Karpas-422 (cell line): Measurements from ENCODE around the gene TNFRSF12A. TPM values are rescaled to one million over a fixed set of nuclear protein-coding genes. Genes with fewer than 3 reads are reported as not detected.

Source experiments
- DNase-seq: peaks from one replicate; pipeline ENCODE4 v3.0.0-alpha.2; 2015
- H2AFZ ChIP-seq: fragments of 200-600 bp; sonication (generic); 2 replicates; pipeline ENCODE4 v1.6.1; 2014; ENCODE audit warnings: antibody characterized with exemption, low read length, mixed read lengths
- H3K27ac ChIP-seq: fragments of 200-600 bp; sonication (generic); 2 replicates; pipeline ENCODE4 v1.5.1; 2014; ENCODE audit warnings: mild to moderate bottlenecking, low read length, moderate library complexity
- H3K27me3 ChIP-seq: fragments of 200-600 bp; sonication (generic); 2 replicates; pipeline ENCODE4 v1.6.1; 2014; ENCODE audit warnings: low read length, mixed read lengths
- H3K36me3 ChIP-seq: fragments of 200-600 bp; sonication (generic); 2 replicates; pipeline ENCODE4 v1.6.1; 2014; ENCODE audit warnings: low read length, mixed read lengths; ENCODE audit not compliant: insufficient read depth
- H3K4me1 ChIP-seq: fragments of 200-600 bp; sonication (generic); 2 replicates; pipeline ENCODE4 v1.6.1; 2014; ENCODE audit warnings: mild to moderate bottlenecking, low read length, mixed read lengths
- H3K4me2 ChIP-seq: fragments of 200-600 bp; sonication (generic); 2 replicates; pipeline ENCODE4 v1.6.1; 2014; ENCODE audit warnings: low read length, low read depth, mild to moderate bottlenecking; ENCODE audit not compliant: poor library complexity, severe bottlenecking
- H3K4me3 ChIP-seq: fragments of 200-600 bp; sonication (generic); 2 replicates; pipeline ENCODE4 v1.5.1; 2014; ENCODE audit warnings: mild to moderate bottlenecking, antibody characterized with exemption, low read length, mixed read lengths
- H3K79me2 ChIP-seq: fragments of 200-600 bp; sonication (generic); 2 replicates; pipeline ENCODE4 v1.6.1; 2014; ENCODE audit warnings: mild to moderate bottlenecking, low read length, mixed read lengths
- H3K9ac ChIP-seq: fragments of 200-600 bp; sonication (generic); 2 replicates; pipeline ENCODE4 v1.6.0; 2014; ENCODE audit warnings: low read length
- H3K9me2 ChIP-seq: fragments of 200-600 bp; sonication (generic), shearing (Covaris generic); replicated peaks from 2 replicates; pipeline ENCODE4 v1.6.0; 2014; ENCODE audit warnings: mild to moderate bottlenecking, low read length, moderate library complexity; ENCODE audit not compliant: insufficient read depth
- H3K9me3 ChIP-seq: fragments of 300-700, 200-600 bp; sonication (generic); 2 replicates; pipeline ENCODE4 v1.6.1; 2014; ENCODE audit warnings: low read length, mixed read lengths
- H4K20me1 ChIP-seq: fragments of 200-600 bp; sonication (generic); 2 replicates; pipeline ENCODE4 v1.6.1; 2014; ENCODE audit warnings: mild to moderate bottlenecking, antibody characterized with exemption, low read length, low read depth; ENCODE audit not compliant: insufficient read depth
- total RNA-seq: library from RNA; depleted of rRNA; stranded (reverse); fragments of >200 nt; shearing (Covaris generic); gene quantifications from 2 replicates; pipeline ENCODE4 v1.2.3, GENCODE V29; 2014; ENCODE audit warnings: low replicate concordance

TNFRSF12A gene
- total RNA-seq, 1 experiment from 2014 or later: 9.4 TPM

DNA sequence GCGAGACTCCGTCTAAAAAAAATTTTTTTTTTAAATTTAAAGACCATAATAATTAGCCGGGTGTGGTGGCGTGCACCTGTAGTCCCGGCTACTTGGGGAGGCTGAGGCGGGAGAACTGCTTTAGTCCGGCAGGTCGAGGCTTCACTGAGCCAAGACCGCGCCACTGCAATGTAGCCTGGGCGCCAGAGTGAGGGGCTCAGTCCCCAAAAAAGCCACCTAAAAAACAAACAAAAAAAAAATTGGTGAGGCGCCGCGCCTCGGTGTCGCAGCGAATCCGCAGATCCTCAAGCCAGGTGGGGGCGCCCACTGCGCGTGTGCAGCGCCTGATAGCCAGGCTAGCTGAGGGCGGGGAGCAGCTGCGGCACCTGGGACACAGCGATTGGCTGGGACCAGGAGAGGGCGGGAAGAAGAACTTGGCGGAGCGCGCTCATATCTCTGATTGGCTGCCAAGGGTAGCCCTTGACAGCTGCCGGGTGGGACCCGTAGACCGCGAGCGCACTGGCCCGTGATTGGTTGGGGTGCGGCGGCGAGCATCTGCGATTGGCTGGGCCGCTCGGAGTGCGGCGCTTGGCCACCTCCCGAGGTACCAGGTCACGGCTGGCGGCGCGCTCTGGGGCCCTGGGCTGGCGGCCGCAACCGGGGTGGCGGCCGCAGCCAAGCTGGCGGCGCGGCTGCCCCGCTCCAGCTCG lies 16.4 kb upstream of the TNFRSF12A start:
- Histone ChIP-seq H3K4me2 (no peak overlapping the region), H3K9me3 (no peaks in the 10 kb centered on the region), H3K27me3 (no peaks in the 10 kb centered on the region), H3K4me3 (no peak overlapping the region), H2AFZ (no peak overlapping the region), H4K20me1 (no peaks in the 10 kb centered on the region), H3K36me3 (no peaks in the 10 kb centered on the region), H3K27ac (no peak overlapping the region), H3K79me2 (no peaks in the 10 kb centered on the region), H3K9me2 (no peaks in the 10 kb centered on the region), H3K4me1 (peaks cover 3% of the 10 kb centered on the region), H3K9ac (no peak overlapping the region)
- peak; percentile 100 for DNase-seq

DNA sequence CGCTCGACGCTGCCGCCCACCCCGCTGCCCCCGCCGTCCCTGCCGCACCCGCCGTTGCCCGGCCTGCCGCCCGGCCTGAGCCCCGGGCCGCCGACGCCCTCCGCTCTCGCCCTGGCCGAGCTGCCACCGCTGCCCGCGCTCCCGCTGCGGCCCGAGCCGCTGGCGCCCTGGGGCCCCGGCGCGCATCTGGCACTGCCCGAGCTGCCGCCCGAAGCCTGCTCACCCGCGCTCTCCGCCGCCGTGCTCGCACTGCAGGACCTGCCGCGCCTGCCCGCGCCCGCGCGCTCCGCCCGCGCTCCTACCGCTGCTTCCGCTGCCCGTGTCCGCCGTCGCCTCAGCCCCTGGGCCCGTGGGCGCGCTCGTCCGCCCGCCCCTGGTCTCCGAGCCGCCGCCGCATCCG lies 15.8 kb upstream of the TNFRSF12A start:
- no peak for DNase-seq
- no peak overlapping the region for H3K4me3 ChIP-seq
- H3K27ac ChIP-seq: no peak overlapping the region
- H2AFZ ChIP-seq: no peak overlapping the region
- no peaks in the 10 kb centered on the region for H3K79me2 ChIP-seq
- no peaks in the 10 kb centered on the region for H4K20me1 ChIP-seq
- H3K27me3 ChIP-seq: no peaks in the 10 kb centered on the region
- no peaks in the 10 kb centered on the region for H3K9me2 ChIP-seq
- no peak overlapping the region for H3K4me2 ChIP-seq
- H3K36me3 ChIP-seq: no peaks in the 10 kb centered on the region
- no peaks in the 10 kb centered on the region for H3K9me3 ChIP-seq
- peaks cover 3% of the 10 kb centered on the region for H3K4me1 ChIP-seq
- no peak overlapping the region for H3K9ac ChIP-seq

DNA sequence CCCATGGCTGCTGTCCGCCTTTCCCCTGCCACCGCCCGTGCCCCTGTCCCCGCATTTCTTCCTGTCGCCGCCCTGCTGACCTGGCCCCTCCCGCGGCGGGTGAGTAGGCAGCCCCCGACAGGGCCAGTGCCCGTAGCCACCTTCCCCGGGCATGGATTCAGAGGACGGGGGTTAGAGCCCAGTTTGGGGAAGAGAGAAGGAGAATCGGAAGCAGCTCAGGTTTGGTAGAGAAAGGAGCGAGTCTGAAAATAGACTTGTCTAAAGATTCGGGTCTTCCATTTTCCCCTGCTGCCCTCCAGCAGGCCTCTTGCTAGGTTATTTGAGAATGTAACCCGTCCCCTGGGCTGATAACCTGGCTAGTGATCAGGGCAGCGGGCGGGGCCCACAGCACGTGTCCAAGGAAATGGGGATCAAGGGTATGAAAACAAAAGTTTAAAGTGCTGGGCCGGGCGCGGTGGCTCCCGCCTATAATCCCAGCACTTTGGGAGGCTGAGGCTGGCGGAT lies 15.3 kb upstream of the TNFRSF12A start:
- no peaks in the 10 kb centered on the region for H3K9me2 ChIP-seq
- no peak for DNase-seq
- H3K9me3 ChIP-seq: no peaks in the 10 kb centered on the region
- H3K79me2 ChIP-seq: no peaks in the 10 kb centered on the region
- H4K20me1 ChIP-seq: no peaks in the 10 kb centered on the region
- H3K4me3 ChIP-seq: 0 out of 2 replicates have a peak overlapping the region, but pooled peaks have one; percentile 22
- H3K27ac ChIP-seq: no peak overlapping the region
- no peak overlapping the region for H3K9ac ChIP-seq
- H3K4me2 ChIP-seq: peak overlapping the region; percentile 42
- no peaks in the 10 kb centered on the region for H3K36me3 ChIP-seq
- no peaks in the 10 kb centered on the region for H3K27me3 ChIP-seq
- peaks cover 3% of the 10 kb centered on the region for H3K4me1 ChIP-seq
- H2AFZ ChIP-seq: no peak overlapping the region

DNA sequence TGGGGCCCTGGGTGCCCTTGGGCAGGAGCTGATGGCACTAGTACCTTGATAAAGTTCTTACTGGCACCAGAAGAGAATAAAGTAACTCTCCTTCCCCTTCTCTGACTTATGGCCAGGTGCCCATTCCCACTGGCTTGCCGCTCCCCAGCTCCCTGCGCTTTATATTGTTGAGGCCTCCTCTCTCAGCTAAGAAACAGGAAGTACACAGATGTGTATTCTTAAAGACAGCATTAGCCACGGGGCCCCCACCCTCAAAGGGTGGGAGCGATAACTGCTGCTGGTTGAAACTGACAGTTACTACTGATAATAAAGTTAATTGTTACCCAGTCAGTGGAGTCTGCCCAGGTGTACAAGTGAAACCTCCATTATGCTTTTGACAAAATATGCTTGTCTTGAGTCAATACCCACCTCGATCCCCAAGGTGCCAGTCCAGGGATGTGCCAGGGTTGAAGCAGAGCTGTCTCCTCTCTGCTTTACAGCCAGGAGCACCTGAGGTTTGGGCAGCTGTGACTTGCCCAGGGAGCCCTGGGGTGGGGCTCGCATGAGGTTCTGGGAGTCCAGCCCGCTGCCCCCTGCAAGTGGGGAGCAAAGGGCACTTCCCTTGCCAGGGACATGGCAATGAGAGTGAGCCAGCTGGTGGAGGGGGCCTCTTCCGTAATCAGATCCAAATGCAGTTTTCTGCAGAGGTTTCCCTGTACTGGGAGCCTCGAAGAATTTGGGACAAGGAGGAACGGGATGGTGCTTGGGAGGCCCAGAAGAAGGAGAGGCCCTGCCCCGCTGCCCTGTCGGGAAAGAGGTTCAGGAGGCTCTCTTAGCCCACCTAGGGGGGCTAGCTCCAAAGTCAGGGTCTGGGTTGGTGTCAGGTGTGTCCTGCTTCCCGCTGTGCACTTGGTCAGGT lies 12.9 kb upstream of the TNFRSF12A start:
- Histone ChIP-seq H3K79me2 (no peaks in the 10 kb centered on the region), H3K4me3 (no peak overlapping the region), H3K9me3 (no peaks in the 10 kb centered on the region), H3K27me3 (no peaks in the 10 kb centered on the region), H3K4me1 (peaks cover 3% of the 10 kb centered on the region), H3K27ac (no peak overlapping the region), H2AFZ (no peak overlapping the region), H3K9ac (no peak overlapping the region), H3K9me2 (no peaks in the 10 kb centered on the region), H3K4me2 (no peak overlapping the region), H4K20me1 (no peaks in the 10 kb centered on the region), H3K36me3 (no peaks in the 10 kb centered on the region)
- DNase-seq: no peak

DNA sequence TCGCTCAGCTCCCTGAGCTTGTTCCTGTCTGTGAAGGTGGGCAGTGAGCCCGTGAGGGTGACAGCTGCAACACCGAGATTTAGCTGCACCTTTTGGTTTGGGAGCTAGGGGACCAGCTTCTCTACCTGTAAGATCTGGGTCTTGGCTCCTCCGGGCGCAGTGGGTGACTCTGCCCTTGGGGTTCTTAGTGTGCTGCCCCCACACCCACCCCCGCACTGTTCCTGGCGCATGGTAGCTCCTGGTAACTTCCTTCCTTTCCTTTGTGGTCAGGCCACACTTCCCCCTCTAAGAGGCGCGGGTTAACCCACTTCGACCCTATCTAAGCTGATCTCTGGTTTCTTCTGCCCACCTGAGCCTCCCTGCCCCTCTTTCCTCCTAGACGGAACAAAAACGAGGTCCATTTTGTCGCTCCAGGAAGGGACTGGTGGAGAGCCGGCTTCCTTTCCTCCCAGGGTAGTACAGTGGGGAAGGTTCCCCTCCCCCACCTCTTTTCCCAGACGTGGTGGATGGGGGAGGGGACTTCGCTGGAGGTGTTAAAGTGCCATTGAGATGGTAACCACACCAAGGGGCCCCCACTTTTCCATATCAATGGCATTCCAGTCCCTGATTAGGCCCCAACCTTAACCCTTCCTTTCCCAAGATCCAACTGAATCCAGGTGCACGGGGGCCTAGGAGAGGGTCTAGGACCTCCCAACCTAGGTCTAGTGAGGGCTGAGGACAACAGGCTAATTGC lies 12.0 kb upstream of the TNFRSF12A start:
- Histone ChIP-seq H3K9me2 (no peaks in the 10 kb centered on the region), H4K20me1 (no peaks in the 10 kb centered on the region), H3K4me2 (no peak overlapping the region), H3K9me3 (no peaks in the 10 kb centered on the region), H3K27ac (no peak overlapping the region), H2AFZ (no peak overlapping the region), H3K4me1 (peaks cover 3% of the 10 kb centered on the region), H3K27me3 (no peaks in the 10 kb centered on the region), H3K4me3 (no peak overlapping the region), H3K79me2 (no peaks in the 10 kb centered on the region), H3K36me3 (no peaks in the 10 kb centered on the region), H3K9ac (no peak overlapping the region)
- no peak for DNase-seq

DNA sequence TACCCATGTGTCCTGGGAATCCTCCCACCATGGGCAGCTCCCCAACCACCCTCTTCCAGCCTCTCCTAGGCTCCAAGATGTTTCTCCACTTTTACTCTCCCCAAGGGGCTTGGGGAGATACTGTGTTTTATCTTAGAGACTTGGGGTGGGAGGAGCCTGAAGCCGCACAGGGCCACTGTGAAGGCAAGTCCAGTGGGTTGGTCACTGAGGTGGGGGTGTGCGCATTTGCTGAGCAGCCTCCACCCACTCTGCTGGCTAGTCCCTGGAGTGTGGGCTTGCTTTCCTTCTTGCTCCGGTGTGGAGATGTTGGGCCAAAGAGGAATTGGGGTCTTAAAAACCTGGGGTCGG lies 11.5 kb upstream of the TNFRSF12A start:
- H3K27me3 ChIP-seq: no peaks in the 10 kb centered on the region
- H3K4me1 ChIP-seq: peaks cover 3% of the 10 kb centered on the region
- no peak for DNase-seq
- H2AFZ ChIP-seq: no peak overlapping the region
- no peaks in the 10 kb centered on the region for H4K20me1 ChIP-seq
- H3K36me3 ChIP-seq: no peaks in the 10 kb centered on the region
- no peak overlapping the region for H3K4me3 ChIP-seq
- no peak overlapping the region for H3K4me2 ChIP-seq
- H3K9me3 ChIP-seq: no peaks in the 10 kb centered on the region
- no peaks in the 10 kb centered on the region for H3K79me2 ChIP-seq
- H3K9me2 ChIP-seq: no peaks in the 10 kb centered on the region
- no peak overlapping the region for H3K27ac ChIP-seq
- H3K9ac ChIP-seq: no peak overlapping the region

DNA sequence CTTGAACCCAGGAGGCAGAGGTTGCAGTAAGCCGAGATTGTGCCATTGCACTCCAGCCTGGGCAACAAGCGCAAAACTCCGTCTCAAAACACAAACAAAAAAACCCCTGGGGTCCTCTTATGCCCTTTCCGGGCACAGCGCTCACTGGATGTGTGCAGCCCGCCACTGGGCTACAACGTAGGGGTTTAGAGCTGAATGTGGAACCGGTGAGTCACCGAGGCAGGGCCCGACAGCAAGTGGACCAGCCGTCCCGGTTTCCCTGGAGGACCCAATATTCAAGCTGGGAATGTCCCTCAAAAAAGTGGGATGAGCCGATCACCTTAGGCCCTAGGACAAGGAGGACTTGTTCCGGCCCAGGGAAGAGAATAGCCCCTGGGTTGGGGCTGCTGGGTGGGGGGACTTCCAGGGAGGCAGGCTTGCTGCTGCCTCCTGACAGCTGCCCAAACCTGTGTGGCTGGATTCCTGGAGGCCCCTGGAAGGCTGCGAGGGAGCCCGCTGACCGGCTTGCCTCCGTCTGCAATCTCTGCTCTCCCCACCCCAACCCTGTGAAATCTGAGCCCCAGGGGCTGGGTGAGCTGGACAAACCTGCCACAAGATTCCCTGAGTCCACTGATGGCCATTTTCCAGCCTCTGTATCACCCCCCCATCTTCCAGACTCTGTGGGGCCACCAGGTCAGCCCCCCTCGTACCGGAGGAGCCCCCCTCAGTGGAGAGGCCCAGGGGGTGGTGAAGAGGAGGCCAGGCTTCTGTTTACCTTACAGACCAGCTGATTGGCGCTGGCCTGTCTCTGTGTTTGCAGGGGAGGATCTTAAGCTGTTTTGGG lies 10.4 kb upstream of the TNFRSF12A start:
- Histone ChIP-seq H3K27ac (no peak overlapping the region), H3K9ac (no peak overlapping the region), H3K36me3 (no peaks in the 10 kb centered on the region), H4K20me1 (no peaks in the 10 kb centered on the region), H3K4me1 (peaks cover 2% of the 10 kb centered on the region), H3K9me3 (no peaks in the 10 kb centered on the region), H3K9me2 (no peaks in the 10 kb centered on the region), H3K79me2 (no peaks in the 10 kb centered on the region), H3K4me3 (no peak overlapping the region), H3K27me3 (no peaks in the 10 kb centered on the region), H3K4me2 (no peak overlapping the region), H2AFZ (no peak overlapping the region)
- DNase-seq: no peak
